T-helper 9 cell (primary cell): ENCODE results near the gene MEGF11.

Source experiments
- DNase-seq: peaks from one replicate; pipeline ENCODE4 v3.0.0-alpha.2; 2020

The MEGF11 gene

DNA sequence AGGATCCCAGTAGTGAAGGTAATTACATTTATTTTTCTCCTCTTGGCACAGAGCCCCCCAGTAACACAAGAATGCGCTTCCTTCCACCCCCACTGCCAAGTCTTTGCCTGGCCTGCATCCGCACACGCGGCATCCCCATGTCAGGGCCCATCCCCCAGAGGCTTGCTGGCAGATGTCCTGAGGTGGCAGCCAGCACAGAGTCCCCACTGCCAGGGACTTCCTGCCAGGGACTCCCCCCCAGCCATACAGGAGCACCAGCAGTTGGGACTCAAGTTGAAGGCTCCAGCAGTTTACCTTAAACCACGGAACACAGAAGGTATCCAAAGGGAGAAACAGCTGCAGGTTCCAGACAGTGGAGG, 41.0 kb downstream of the MEGF11 start:
- DNase-seq = no peak

DNA sequence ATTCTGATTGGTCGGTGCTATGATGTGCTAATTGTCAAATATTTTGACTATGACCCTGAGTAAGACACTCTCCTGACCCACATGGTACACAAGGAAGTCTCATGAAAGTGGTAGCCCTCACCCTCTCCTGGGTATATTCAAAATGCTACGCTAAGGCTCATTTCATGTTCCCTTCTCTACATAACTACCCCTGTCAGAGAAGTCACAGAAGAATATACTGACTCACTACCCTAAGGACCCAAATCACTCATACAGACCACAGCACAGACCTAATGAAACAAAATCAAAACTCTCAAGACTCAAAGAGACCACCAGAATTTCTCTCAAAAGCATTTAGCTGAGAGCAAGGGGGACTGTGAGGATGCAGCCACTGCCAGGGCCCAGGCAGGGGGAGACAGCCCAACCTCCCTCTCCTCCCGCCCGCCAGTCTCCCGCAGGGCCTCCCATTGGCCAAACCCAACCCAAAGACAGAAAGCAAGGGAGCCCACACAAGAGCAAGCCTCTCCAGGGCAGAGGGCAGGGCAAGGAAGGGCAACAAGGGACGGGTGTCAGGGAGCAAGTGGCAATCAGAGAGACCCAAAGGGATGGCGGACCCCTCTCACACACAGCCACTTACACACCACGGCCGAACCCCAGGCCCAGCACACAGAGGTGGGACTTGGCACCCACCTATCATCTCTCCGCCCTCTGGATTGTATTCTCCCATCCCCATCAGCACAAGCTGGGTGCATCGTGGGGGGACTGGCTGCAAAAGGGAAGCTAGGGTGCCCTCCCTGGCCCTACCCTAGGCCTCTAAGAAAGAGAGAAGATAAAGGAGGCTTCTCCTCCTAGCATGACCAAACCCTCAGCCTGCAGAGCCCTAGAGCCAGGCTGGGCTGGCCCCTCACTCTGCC, 41.6 kb downstream of the MEGF11 start:
- no peak for DNase-seq

DNA sequence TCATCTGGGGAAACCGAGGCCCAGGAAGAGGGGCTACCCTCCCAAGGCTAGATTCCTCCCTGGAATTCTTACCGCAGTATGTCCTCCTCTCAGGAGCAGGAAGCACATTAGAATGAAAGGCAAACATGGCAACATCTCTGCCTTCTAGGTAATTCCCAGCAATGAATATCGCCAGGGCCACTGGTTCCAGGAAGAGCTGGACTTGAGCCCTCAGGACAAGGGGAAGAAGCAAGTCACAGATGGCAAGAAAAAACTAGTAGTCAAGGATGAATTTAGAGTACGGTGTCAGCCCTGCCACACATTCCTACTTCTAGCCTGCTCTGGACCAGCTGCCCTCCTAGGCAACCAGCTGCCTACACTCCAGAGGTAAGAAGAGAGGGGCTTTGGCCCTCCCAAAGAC, 42.9 kb downstream of the MEGF11 start:
- DNase-seq = no peak

DNA sequence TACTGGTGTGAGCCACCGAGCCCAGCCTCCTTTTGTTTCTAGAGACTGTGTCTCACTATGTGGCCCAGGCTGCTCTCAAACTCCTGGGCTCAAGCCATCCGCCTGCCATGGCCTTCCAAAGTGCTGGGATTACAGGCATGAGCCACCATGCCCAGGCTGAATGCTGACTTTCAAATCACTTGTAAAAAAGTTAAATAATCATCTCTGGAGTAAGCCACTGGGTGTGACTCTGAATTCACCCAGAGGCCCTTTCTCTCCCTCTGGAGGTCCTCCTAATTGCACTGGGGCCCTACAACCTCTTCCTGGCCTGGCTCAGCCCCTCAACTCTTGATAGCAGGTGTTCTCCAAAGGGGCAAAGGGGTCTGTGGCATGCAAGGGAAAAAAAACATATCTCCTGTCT, 54.8 kb downstream of the MEGF11 start:
- DNase-seq = no peak

DNA sequence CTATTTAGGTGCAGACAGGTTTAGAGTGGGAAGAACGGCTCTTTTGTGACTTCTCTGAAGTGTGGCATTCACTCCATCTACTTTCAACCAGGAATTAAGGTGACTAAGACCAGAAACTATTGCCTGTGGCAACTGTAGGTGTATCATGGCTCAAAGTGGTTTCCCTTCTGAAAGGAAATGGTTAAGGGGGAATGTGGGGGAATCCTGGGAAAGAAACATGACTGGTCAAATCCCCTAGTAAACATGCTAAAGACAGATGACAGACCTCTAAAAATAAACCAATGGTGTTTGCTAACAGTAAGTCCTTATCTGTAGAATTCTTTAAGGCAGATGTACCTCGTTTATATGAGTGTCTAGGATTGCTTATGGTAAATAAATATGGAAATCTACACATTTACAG, 56.9 kb downstream of the MEGF11 start:
- DNase-seq = no peak

DNA sequence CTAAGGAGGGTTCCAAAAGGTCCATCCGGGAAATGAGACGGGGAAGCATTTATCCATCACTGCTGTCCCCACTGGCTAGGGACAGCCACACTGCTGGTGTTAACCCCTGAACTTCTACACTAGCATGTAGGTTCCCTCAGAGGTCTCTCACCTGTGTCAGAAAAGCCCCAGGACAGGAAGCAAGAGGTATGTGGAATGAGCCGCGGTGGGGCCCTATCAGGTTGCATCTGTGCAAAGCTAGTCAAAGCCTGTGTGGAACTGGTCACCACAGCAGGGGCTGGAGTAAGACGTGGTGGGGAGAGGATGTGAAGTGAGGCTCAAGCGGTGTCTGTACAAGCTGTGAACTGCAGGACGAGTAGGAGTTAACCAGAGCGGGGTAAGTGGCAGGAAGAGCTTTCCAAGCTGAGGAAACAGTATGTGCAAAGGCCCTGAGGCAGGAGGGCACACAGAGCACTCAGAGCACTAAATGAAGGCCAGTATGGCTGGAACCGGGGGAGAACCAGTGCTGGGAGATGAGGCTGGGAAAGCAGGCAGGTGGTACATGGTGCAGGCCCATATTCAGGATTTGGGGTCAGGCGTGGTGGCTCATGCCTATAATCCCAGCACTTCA, 57.8 kb downstream of the MEGF11 start:
- DNase-seq = no peak

DNA sequence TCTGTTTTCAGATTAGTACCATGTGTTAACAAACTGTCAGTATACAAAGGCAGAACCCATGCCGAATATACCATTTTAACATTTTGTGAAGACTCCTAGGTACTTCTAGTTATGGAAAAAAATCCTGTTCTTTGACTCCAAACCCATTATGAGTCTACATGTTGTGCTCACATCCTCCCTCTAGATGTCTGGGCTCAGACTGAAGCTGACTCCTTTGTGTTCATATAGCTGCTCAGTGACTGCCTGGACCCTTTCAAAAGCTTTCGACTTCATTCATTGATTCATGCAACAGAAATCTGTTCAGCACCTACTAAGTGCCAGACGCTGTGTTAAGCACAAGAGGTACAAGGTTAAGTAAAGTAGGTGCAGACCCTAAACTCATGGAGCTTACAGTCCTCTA, 60.5 kb downstream of the MEGF11 start:
- no peak for DNase-seq

DNA sequence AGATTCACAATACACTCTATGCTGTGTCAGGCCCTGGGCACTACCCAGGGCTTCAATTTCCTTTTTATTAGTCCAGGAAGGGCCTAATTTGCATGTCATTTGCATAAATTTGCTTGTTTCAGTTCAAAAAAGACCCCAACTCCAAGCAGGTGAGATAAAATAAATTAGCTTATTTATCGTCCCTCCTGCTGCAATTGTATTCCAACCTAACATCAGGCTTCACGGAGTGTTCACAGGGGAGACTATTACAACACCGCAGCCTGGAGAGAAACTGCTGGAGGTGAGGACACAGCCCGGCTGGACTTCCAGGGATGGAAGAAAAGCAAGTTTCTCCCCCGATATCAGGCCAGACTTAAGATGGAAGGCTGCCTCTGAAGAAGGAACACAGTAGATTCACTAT, 62.8 kb downstream of the MEGF11 start:
- DNase-seq = no peak

DNA sequence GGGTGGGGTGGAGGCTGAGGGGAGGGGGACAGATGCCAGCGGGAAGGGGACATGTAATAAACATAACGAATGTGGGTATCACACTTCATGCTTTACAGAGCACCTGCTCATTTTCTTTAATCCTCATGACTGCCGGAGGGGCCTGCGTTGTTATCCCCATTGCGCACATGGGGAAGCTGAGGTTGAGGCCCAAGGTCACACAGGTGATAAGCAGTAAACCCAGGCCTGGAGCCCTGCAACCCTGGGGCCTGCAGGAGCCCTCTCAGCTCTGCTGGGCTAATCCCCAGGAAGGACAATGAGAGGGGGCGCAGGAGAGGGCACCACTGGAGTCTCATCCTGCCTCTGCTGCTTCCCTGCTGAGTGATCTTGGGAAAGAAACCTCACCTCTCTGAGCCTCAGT, 64.3 kb downstream of the MEGF11 start:
- DNase-seq = no peak

DNA sequence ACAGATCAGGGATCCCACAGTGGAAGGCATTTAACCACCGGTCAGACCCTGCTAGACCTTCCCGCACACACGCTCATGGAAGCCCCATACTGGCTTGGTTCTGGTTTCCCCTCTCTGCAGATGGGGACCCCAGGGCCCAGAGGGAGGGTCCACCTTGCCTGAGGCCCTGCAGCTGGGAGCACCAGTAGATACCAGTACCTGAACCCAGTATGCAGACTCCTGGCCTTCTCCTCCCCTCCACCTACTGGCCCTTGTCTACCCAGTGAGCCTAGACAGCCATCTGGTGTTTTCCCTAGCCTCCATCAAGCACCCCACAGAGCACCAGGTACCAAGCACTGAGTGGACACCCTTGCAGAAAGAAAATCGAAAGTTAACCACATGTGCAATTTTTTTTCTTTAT, 65.1 kb downstream of the MEGF11 start:
- DNase-seq = no peak

DNA sequence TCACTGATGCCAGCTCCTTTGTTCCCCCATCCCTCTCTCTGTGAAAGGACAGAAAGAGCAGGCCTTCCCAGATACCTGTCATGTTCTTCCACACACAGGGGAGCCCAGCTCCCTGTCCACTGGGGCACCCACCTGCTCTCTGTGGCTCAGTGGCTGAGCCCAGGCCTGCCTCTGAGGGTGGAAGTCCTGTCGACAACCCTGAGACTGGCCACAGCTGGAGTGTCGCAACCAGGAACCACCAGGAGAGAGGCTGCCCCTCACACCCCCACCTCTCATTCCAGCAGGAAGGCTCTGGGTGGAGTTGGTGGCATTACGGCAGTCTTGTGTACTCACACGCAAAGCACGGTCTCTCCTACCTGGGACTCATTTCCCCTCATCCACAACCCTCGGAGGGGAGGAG, 66.3 kb downstream of the MEGF11 start:
- no peak for DNase-seq

DNA sequence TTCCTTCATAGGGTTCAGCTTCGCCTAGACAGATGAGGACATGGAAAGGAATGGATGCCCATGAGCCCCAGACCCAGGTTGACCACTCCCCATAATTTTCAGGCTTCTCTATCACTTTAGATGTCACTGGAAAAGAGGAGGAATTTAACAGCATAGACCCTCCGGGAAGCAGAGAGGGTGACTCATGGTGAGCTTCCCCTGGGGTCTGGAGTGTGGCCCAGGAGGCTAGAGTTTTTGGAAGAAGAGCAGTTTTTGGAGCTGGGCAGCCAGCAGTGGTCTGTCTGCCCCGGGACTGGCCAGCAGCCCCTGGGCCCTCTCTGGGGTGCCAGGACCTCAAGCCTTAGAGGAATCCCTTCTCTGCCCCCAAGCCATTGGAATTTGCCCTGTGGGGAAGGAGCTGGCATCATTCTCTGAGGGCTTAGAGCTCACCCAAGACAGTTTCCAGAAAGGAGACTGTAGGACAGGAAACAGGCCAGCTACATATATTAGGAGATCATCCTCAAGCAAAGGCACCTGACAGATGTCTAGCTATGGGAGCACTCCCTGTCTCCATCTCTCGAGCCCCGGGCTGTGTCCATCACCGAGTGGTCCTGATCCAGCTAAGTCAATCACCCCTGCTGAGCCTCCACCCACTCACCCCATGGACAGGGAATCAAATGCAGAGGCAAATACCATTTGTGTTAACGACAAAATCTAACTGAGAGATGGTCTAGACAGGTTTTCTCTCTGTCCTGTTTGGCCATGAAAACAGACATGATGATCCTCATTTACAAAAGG, 67.3 kb downstream of the MEGF11 start:
- no peak for DNase-seq

DNA sequence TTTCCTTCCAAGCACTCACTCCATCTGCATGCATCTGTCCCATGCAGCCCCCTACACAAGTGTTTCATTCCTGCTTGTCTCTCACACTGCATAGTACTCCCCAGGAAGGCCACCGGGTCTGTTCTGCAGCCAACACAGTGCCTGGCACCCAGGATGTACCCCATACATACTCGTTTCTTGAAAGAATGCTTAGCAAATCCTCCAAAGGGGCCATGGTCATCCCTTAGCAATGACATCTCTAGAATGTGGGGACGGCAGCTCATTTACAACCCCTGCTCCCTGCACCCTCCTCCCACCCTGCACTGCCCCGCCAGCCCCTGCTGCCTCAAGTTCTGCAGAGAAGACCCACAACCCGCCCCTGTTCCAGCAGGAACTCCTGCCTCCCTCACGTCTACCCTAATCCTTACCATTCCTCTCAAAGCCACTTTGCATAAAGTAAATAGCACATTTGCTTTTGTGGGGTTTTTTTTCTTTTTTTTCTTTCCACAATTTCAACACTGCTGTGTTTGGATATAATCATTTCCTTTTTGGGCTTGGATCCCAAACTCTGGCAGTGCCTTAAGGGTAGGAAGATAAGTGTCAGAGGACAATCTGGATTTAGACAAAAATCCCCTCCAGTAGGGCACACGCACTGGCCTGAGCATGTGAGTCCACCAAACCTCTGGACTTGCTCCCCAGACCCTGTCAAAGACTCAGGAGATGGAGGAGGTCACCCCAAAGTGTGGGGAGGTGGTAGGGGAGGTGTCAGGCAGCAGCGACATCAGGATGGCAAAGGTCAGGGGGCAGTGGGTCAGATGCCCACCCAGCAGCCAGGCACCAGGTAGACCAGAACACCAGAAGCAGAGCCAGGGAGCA, 68.4 kb downstream of the MEGF11 start:
- no peak for DNase-seq

DNA sequence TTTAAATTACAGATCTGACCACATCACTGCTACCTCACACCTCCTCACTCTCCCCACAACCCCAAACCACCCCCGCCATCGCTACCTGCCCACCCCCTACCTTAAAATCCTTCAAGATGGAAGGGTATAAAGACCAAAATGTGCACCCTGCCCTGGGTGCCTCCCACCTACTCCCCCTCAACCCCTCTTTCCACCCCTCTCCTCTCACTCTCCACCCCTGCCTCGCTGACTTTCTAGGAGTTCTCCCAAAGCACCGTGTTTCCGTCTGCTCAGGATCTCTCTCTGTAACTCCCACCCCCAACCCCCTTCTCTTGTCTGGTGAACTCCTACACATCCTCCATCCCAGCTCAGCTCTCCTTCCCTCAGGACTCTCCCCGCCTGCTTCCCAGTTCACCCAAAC, 69.1 kb downstream of the MEGF11 start:
- no peak for DNase-seq

DNA sequence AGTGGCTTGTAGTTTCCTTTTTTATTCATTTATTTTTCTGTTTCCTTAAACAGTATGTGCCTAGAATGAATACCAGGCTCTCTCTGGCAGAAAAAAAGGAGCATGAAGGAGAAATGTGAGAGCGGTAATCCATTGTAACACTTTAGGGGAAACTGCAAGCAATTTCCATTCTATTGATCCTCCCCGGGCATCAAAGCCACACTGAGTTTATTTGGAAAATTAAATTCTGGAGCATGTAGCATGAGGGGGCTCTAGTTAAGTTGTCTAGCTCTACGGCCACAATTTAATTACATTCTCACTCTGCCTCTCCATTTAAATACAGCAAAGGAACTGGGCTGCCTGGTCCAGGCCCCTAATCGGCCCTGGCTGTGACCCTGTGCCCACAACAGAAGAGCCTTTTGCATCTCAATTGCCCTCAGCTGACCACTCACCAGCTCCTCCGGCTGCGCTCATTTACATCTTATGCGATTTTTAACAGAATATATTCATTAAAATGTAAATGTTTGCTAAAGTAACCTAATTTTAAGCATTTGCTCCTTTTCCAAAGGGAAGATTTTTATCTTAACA, 72.9 kb downstream of the MEGF11 start:
- no peak for DNase-seq

DNA sequence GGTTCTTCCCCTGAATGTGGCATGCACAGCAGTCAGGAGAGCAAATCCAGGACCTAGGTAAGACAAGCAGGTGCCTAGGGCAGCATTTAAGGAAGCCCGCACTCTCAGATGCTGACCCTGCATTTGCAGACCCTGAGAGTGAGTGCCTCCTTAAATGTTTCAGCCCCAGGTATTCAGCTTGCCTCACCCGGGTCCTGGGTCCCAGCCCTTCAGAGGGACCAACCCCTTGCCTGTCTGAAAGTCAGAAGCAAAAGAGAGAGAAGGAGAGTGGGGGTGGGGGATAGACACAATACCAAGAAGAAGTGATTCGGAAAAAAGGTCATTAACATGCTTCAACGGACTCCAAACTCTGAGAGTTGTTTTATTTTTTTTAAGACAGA, 75.0 kb downstream of the MEGF11 start:
- DNase-seq = no peak

DNA sequence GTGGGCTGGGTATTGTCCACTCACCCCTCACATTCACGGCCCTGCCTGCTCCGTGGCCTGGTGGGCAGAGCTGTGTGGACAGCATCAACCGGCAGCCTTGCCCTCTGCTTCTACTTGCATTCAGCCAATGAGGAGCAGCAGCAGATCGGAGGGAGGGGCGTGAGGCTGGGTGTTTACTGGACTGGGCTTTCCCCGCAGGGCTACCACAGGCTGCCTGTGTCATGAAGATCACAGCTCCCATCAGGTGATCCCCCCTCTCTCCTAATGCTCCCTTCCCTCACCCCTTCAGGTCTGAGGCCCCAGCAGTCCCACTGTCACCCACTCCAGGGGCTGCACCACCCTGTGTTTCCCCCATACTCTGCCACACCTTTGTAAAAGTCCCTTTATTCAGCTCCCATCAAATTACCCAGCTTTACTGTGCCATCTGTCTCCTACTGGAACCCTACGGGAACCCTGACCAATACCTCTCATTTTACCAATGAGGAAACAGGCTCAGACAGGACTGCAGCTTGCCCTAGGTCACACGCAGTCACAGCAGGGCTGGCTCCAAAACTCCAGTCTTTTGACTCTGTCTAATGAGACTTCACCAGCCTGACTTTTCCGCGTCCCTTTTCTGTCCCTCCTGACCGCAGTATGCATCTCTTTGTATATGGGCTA, 81.1 kb downstream of the MEGF11 start:
- no peak for DNase-seq

DNA sequence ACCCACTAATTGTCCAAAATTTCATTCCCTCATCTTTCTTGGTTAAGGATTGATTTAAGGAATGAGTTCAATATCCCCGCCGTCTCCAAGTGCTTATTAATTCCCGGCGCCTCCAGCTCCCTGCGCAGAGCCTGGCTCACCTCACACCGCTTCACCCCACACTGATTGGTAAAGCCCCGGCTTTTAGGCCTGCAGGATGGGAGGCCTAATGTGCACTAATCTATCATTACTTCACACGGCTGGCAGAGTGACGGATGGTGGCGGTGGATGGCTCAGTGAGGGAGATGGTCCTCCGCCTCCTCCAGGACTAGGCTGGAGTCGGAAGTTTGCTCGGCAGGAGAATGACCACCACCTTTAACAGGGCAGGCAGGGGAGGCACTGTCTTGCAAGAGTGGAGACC, 81.7 kb downstream of the MEGF11 start:
- no peak for DNase-seq

DNA sequence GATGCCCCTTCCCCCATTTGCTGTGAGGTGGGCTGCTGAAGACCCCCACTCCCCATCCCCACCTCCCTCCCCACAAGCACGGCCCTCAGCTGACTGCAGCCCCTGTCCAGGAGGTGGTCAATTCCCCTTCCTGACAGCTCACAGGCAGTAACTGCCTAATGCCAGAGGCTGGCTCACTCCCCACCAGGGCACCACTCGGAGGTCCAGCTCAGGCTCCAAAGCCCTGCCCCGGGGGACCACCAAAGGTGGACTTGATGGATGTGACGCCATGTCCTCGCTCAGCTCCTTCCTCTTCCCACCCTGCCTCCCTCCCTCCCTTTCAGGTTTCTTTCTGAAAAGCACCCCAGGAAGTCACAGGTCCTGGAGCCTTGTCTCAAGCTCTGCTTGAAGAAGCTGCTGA, 82.8 kb downstream of the MEGF11 start:
- no peak for DNase-seq

DNA sequence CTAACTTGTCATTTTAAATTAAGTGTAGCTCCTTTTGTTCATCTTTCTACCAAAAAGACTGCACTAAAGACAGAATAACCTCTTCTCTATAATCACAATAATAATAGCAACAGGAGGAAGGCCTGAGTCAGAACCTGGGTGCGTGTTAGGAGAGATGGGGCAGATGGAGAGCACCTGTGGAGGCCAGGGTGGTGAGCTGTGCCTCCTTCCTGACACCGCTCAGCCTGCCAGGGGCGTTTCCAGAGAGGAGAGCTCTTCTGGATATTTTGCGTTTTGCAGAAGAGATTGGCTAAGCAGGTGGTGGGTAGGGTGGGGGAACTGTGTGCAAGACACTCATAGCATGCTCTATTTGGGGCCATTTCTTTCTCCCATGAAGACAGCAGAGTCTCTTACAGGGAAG, 83.5 kb downstream of the MEGF11 start:
- no peak for DNase-seq

DNA sequence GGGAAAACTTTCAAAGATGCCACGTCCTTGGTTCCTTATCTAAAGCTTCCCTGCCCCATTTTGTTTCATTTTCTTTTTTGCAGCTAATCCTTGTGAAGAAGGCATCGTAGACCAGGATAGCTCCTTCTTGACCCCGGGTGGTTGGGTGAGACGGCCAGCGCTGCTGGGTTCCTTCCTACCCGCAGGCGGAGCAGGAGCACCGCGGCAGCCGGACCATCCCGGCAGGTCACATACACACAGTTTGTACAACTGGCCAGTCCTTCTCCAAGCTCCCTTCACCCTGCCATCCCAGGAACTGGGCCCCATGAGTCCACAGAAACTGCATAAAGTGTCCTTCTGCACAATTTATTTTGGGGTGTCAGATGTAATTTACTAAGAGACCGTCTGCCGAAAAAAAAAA, 83.9 kb downstream of the MEGF11 start:
- no peak for DNase-seq

DNA sequence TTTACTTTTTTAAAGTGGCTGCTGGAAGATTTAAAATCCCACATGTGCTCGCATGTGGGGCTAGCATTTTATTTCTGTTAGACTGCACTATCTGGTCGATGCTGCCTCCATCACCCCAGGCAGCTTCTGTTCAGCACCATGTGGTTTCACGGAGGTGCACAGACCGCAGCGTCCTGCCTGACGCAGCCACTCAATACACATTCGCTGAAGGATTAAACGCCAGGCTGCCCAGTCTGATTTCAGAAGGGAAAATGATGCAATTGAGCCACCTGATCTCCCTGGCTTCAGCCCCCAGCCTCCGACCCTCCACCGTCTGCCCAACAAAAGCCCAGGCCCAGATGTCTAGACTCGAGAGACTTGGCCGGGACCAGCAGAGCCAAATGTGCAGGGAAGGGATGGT, 84.5 kb downstream of the MEGF11 start:
- DNase-seq = no peak
